MM.1S (cell line): ENCODE data around the gene MALRD1.

ENCODE experiments used
- DNase-seq: peaks from one replicate; pipeline ENCODE4 v3.0.0-alpha.2; 2015
- H2AFZ ChIP-seq: fragments of 300-600 bp; sonication (generic); 2 replicates; pipeline ENCODE4 v1.6.0; 2016; ENCODE audit warnings: antibody characterized with exemption, low read length
- H3F3A ChIP-seq: fragments of 300-600 bp; sonication (generic); 2 replicates; pipeline ENCODE4 v1.6.1; 2016; ENCODE audit warnings: mild to moderate bottlenecking, antibody characterized with exemption, low read length, moderate library complexity, mixed read lengths; ENCODE audit not compliant: insufficient read depth
- H3K27ac ChIP-seq: fragments of 300-600 bp; sonication (generic); 2 replicates; pipeline ENCODE4 v1.5.1; 2016; ENCODE audit warnings: mild to moderate bottlenecking, low read length
- H3K27me3 ChIP-seq: fragments of 300-600 bp; sonication (generic); replicated peaks from 2 replicates; pipeline ENCODE4 v1.6.0; 2016; ENCODE audit warnings: low read length; ENCODE audit not compliant: insufficient read depth
- H3K36me3 ChIP-seq: fragments of 300-600 bp; sonication (generic); replicated peaks from 2 replicates; pipeline ENCODE4 v1.6.1; 2016; ENCODE audit warnings: mild to moderate bottlenecking, low read length, mixed read lengths; ENCODE audit not compliant: insufficient read depth
- H3K4me1 ChIP-seq: fragments of 300-600 bp; sonication (generic); 2 replicates; pipeline ENCODE4 v1.6.1; 2016; ENCODE audit warnings: low read length, mixed read lengths
- H3K4me2 ChIP-seq: fragments of 300-600 bp; sonication (generic); 2 replicates; pipeline ENCODE4 v1.6.0; 2016; ENCODE audit warnings: low read depth, low read length
- H3K4me3 ChIP-seq: fragments of 300-600 bp; sonication (generic); 2 replicates; pipeline ENCODE4 v1.5.1; 2016; ENCODE audit warnings: low read length, mixed read lengths
- H3K79me2 ChIP-seq: fragments of 300-600 bp; sonication (generic); 2 replicates; pipeline ENCODE4 v1.6.1; 2016; ENCODE audit warnings: mixed run types, low read length, mixed read lengths
- H3K9ac ChIP-seq: fragments of 300-600 bp; sonication (generic); 2 replicates; pipeline ENCODE4 v1.6.1; 2016; ENCODE audit warnings: low read length, mixed read lengths
- H3K9me2 ChIP-seq: fragments of 300-600 bp; sonication (generic); replicated peaks from 2 replicates; pipeline ENCODE4 v1.6.1; 2016; ENCODE audit warnings: mild to moderate bottlenecking, low read length, mixed read lengths; ENCODE audit not compliant: insufficient read depth
- H3K9me3 ChIP-seq: fragments of 300-600 bp; sonication (generic); replicated peaks from 2 replicates; pipeline ENCODE4 v1.6.1; 2016; ENCODE audit warnings: mild to moderate bottlenecking, low read length, mixed read lengths; ENCODE audit not compliant: insufficient read depth
- H4K20me1 ChIP-seq: fragments of 300-600 bp; sonication (generic); 2 replicates; pipeline ENCODE4 v1.6.1; 2016; ENCODE audit warnings: mild to moderate bottlenecking, low read length, moderate library complexity, mixed read lengths; ENCODE audit not compliant: insufficient read depth
- CTCF ChIP-seq: fragments of 300-600 bp; sonication (generic); IDR thresholded peaks from 2 replicates; pipeline ENCODE4 v1.5.1; 2016; ENCODE audit warnings: antibody characterized with exemption, low read length, mixed read lengths
- EZH2 ChIP-seq: fragments of 300-600 bp; sonication (generic); optimal IDR thresholded peaks from 2 replicates; pipeline ENCODE3; 2017; ENCODE audit warnings: low read depth, mild to moderate bottlenecking, antibody characterized with exemption, low read length, mixed read lengths
- EZH2phosphoT487 ChIP-seq: fragments of 300-600 bp; sonication (generic); IDR thresholded peaks from 2 replicates; pipeline ENCODE4 v1.6.1; 2018; ENCODE audit warnings: antibody characterized with exemption, low read length

Gene MALRD1

GRCh38 chr10:19532411-19532810 is 483.8 kb downstream of the MALRD1 start:
- Histone ChIP-seq H3K4me1 (peaks cover 19% of the 10 kb centered on the region), H3K4me2 (peak overlapping the region; percentile 33; the same call in 1 of the 2 replicates), H3K4me3 (no peak overlapping the region), H3K27ac (peak overlapping the region; percentile 79; the same call in 1 of the 2 replicates), H2AFZ (0 out of 2 replicates have a peak overlapping the region, but pooled peaks have one; percentile 14), H3K9ac (peak overlapping the region; percentile 27; the same call in 1 of the 2 replicates), H3K27me3 (no peaks in the 10 kb centered on the region), H4K20me1 (no peaks in the 10 kb centered on the region), H3K79me2 (no peaks in the 10 kb centered on the region), H3K36me3 (no peaks in the 10 kb centered on the region), H3K9me3 (no peaks in the 10 kb centered on the region), H3K9me2 (no peaks in the 10 kb centered on the region), H3F3A (peaks cover 17% of the 10 kb centered on the region)
- TF ChIP-seq EZH2, result no peak
- no peak for TF ChIP-seq EZH2phosphoT487
- no peak for TF ChIP-seq CTCF
- peak; percentile 52 for DNase-seq

GRCh38 chr10:19541299-19541698 is 492.7 kb downstream of the MALRD1 start:
- no peak for TF ChIP-seq EZH2
- TF ChIP-seq CTCF, result no peak
- no peak for TF ChIP-seq EZH2phosphoT487
- DNase-seq, result no peak

GRCh38 chr10:19546224-19546623 is 497.6 kb downstream of the MALRD1 start:
- no peaks in the 10 kb centered on the region for H3K36me3 ChIP-seq
- H3K9me2 ChIP-seq, result no peaks in the 10 kb centered on the region
- H3K4me1 ChIP-seq, result no peaks in the 10 kb centered on the region
- no peak overlapping the region for H3K27ac ChIP-seq
- no peak for TF ChIP-seq EZH2
- TF ChIP-seq EZH2phosphoT487, result no peak
- TF ChIP-seq CTCF, result no peak
- no peak overlapping the region for H3K4me2 ChIP-seq
- H3K79me2 ChIP-seq, result no peaks in the 10 kb centered on the region
- no peaks in the 10 kb centered on the region for H3K27me3 ChIP-seq
- no peaks in the 10 kb centered on the region for H4K20me1 ChIP-seq
- H2AFZ ChIP-seq, result no peak overlapping the region
- H3K9me3 ChIP-seq, result no peaks in the 10 kb centered on the region
- no peak overlapping the region for H3K4me3 ChIP-seq
- H3F3A ChIP-seq, result no peaks in the 10 kb centered on the region
- no peak for DNase-seq
- no peak overlapping the region for H3K9ac ChIP-seq

More at GRCh38 chr10:19541299-19541698, 492.7 kb downstream of the MALRD1 start:
- H3K9me3 ChIP-seq, result no peaks in the 10 kb centered on the region
- no peak overlapping the region for H2AFZ ChIP-seq
- H3K36me3 ChIP-seq, result no peaks in the 10 kb centered on the region
- peaks cover 3% of the 10 kb centered on the region; the same call in 1 of the 2 replicates for H3K4me1 ChIP-seq
- no peaks in the 10 kb centered on the region for H4K20me1 ChIP-seq
- no peaks in the 10 kb centered on the region for H3F3A ChIP-seq
- no peak overlapping the region for H3K27ac ChIP-seq
- H3K4me2 ChIP-seq, result no peak overlapping the region
- no peaks in the 10 kb centered on the region for H3K27me3 ChIP-seq
- no peaks in the 10 kb centered on the region for H3K79me2 ChIP-seq
- no peaks in the 10 kb centered on the region for H3K9me2 ChIP-seq
- no peak overlapping the region for H3K9ac ChIP-seq
- no peak overlapping the region for H3K4me3 ChIP-seq
